GM23338 (cell line): ENCODE measurements around the gene SPNS1. TPM values are rescaled to one million over a fixed set of nuclear protein-coding genes. Genes with fewer than 3 reads are reported as not detected.

Experiments
- ATAC-seq: fragments of 200-7000 bp; cut with Tn5 transposase; 3 replicates; pipeline ENCODE4 v1.9.1; 2020
- DNase-seq: peaks from one replicate; pipeline ENCODE4 v3.0.0-alpha.2; 2015; ENCODE audit warnings: low spot score
- H2AFZ ChIP-seq: fragments of 200-600 bp; sonication (generic); 2 replicates; pipeline ENCODE4 v1.8.0; 2016; ENCODE audit warnings: antibody characterized with exemption, mild to moderate bottlenecking, moderate library complexity
- H3F3A ChIP-seq: fragments of 200-600 bp; sonication (generic); replicated peaks from 2 replicates; pipeline ENCODE4 v1.8.0; 2017; ENCODE audit warnings: antibody characterized with exemption, mixed run types, low read depth
- H3K27ac ChIP-seq: fragments of 200-600 bp; sonication (generic); 2 replicates; pipeline ENCODE4 v1.6.1; 2016; ENCODE audit warnings: low read depth
- H3K27me3 ChIP-seq: fragments of 200-600 bp; sonication (generic); 2 replicates; pipeline ENCODE4 v1.8.0; 2016; ENCODE audit warnings: mild to moderate bottlenecking, mixed run types, moderate library complexity; ENCODE audit not compliant: insufficient read depth
- H3K36me3 ChIP-seq: fragments of 200-600 bp; sonication (generic); 2 replicates; pipeline ENCODE4 v1.8.0; 2016; ENCODE audit warnings: mild to moderate bottlenecking; ENCODE audit not compliant: insufficient read depth
- H3K4me1 ChIP-seq: fragments of 200-600 bp; sonication (generic); 2 replicates; pipeline ENCODE4 v1.8.0; 2016; ENCODE audit warnings: mild to moderate bottlenecking, moderate library complexity; ENCODE audit not compliant: insufficient read depth
- H3K4me2 ChIP-seq: fragments of 200-600 bp; sonication (generic); 2 replicates; pipeline ENCODE4 v1.7.1; 2017; ENCODE audit warnings: mixed run types
- H3K4me3 ChIP-seq: fragments of 200-600 bp; sonication (generic); 2 replicates; pipeline ENCODE4 v1.6.1; 2016; ENCODE audit warnings: mixed run types
- H3K79me2 ChIP-seq: fragments of 200-600 bp; sonication (generic); replicated peaks from 2 replicates; pipeline ENCODE4 v1.8.0; 2017; ENCODE audit warnings: mild to moderate bottlenecking; ENCODE audit not compliant: insufficient read depth
- H3K9me2 ChIP-seq: fragments of 200-600 bp; sonication (generic); 2 replicates; pipeline ENCODE4 v1.8.0; 2017; ENCODE audit not compliant: insufficient read depth
- H4K20me1 ChIP-seq: fragments of 200-600 bp; sonication (generic); replicated peaks from 2 replicates; pipeline ENCODE4 v1.8.0; 2017; ENCODE audit warnings: mild to moderate bottlenecking; ENCODE audit not compliant: insufficient read depth
- H3K27ac Mint-ChIP-seq: 2 replicates; pipeline ENCODE4 v1.8.0; 2020; ENCODE audit warnings: inconsistent platforms, mild to moderate bottlenecking, moderate library complexity, mixed read lengths
- H3K27me3 Mint-ChIP-seq: 3 replicates; pipeline ENCODE4 v1.8.0; 2022; ENCODE audit warnings: low read depth, mild to moderate bottlenecking, moderate library complexity, mixed read lengths, inconsistent platforms; ENCODE audit not compliant: insufficient read depth, poor library complexity
- H3K36me3 Mint-ChIP-seq: 3 replicates; pipeline ENCODE4 v1.8.0; 2021; ENCODE audit warnings: low read depth, mild to moderate bottlenecking, inconsistent platforms, moderate library complexity, mixed read lengths
- H3K4me1 Mint-ChIP-seq: 3 replicates; pipeline ENCODE4 v1.8.0; 2020; ENCODE audit warnings: mild to moderate bottlenecking, inconsistent platforms, mixed read lengths
- H3K4me3 Mint-ChIP-seq: 3 replicates; pipeline ENCODE4 v1.8.0; 2021; ENCODE audit warnings: moderate library complexity, mild to moderate bottlenecking, inconsistent platforms, mixed read lengths
- H3K9me3 Mint-ChIP-seq: 3 replicates; pipeline ENCODE4 v1.8.0; 2020; ENCODE audit warnings: moderate library complexity, mild to moderate bottlenecking, inconsistent platforms, mixed read lengths
- CREB1 ChIP-seq: fragments of 250-450 bp; sonication (Bioruptor Pico); IDR thresholded peaks from 2 replicates; pipeline ENCODE4 v1.5.0; 2020; ENCODE audit warnings: low read depth, mild to moderate bottlenecking, moderate library complexity
- EZH2 ChIP-seq: fragments of 200-600 bp; sonication (generic); IDR thresholded peaks from one replicate; pipeline ENCODE4 v1.8.0; 2017; ENCODE audit warnings: antibody characterized with exemption, mild to moderate bottlenecking, low read depth; ENCODE audit not compliant: unreplicated experiment
- EZH2phosphoT487 ChIP-seq: fragments of 200-600 bp; sonication (generic); IDR thresholded peaks from one replicate; pipeline ENCODE4 v1.8.1; 2018; ENCODE audit warnings: antibody characterized with exemption; ENCODE audit not compliant: unreplicated experiment
- JUNB ChIP-seq: IDR thresholded peaks from one replicate; pipeline ENCODE4 v1.6.1; 2016; ENCODE audit warnings: antibody characterized with exemption; ENCODE audit not compliant: unreplicated experiment
- REST ChIP-seq: IDR thresholded peaks from one replicate; pipeline ENCODE4 v1.6.1; 2018; ENCODE audit warnings: antibody characterized with exemption; ENCODE audit not compliant: unreplicated experiment
- STAT1 ChIP-seq: IDR thresholded peaks from one replicate; pipeline ENCODE4 v1.6.1; 2016; ENCODE audit warnings: antibody characterized with exemption; ENCODE audit not compliant: unreplicated experiment
- ZNF114 ChIP-seq: fragments of 250-450 bp; sonication (Bioruptor Pico); IDR thresholded peaks from 2 replicates; pipeline ENCODE4 v1.5.0; 2020; ENCODE audit warnings: mild to moderate bottlenecking, moderate library complexity
- ZNF331 ChIP-seq: fragments of 250-450 bp; sonication (Bioruptor Pico); IDR thresholded peaks from 2 replicates; pipeline ENCODE4 v1.5.0; 2020; ENCODE audit warnings: low read depth, mild to moderate bottlenecking, moderate library complexity
- polyA plus RNA-seq: library from polyadenylated mRNA; unstranded; fragments of >200 nt; fragmentation: Nextera tagmentation; extraction: Ambion mirVana; gene quantifications from 2 replicates; pipeline ENCODE4 v1.2.1, GENCODE V29; 2016
- total RNA-seq: library from RNA; depleted of rRNA; stranded (reverse); fragments of >200 nt; shearing (Covaris generic); gene quantifications from 2 replicates; pipeline ENCODE4 v1.2.3, GENCODE V29; 2014
- TF ChIP-seq, protein P1 (sequence below), 2 experiments: fragments of 200-600 bp in 1 of 2; sonication (generic) in 1 of 2; conservative IDR thresholded peaks; 2 replicates each; pipeline versions ENCODE4 v1.5.1 to v1.6.1; 2016 to 2017; ENCODE audit warnings: antibody characterized with exemption in 2 of 2, low read depth in 2 of 2, mild to moderate bottlenecking in 2 of 2, moderate library complexity in 1 of 2

Gene SPNS1
- total and polyA plus RNA-seq, 2 experiments from 2014 or later = 37.2 to 48.5 TPM

- no peak for TF ChIP-seq REST
- TF ChIP-seq ZNF331 = no peak
- TF ChIP-seq, protein P1, sequence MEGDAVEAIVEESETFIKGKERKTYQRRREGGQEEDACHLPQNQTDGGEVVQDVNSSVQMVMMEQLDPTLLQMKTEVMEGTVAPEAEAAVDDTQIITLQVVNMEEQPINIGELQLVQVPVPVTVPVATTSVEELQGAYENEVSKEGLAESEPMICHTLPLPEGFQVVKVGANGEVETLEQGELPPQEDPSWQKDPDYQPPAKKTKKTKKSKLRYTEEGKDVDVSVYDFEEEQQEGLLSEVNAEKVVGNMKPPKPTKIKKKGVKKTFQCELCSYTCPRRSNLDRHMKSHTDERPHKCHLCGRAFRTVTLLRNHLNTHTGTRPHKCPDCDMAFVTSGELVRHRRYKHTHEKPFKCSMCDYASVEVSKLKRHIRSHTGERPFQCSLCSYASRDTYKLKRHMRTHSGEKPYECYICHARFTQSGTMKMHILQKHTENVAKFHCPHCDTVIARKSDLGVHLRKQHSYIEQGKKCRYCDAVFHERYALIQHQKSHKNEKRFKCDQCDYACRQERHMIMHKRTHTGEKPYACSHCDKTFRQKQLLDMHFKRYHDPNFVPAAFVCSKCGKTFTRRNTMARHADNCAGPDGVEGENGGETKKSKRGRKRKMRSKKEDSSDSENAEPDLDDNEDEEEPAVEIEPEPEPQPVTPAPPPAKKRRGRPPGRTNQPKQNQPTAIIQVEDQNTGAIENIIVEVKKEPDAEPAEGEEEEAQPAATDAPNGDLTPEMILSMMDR (conservative IDR thresholded peaks at IDR 0.05; ENCODE audit: low read depth in 2 of 2) = no peak
- no peak for TF ChIP-seq EZH2
- no peak for TF ChIP-seq JUNB
Measured at GRCh38 chr16:28983644-28984043, 9.1 kb downstream of the SPNS1 start (continued).

DNA sequence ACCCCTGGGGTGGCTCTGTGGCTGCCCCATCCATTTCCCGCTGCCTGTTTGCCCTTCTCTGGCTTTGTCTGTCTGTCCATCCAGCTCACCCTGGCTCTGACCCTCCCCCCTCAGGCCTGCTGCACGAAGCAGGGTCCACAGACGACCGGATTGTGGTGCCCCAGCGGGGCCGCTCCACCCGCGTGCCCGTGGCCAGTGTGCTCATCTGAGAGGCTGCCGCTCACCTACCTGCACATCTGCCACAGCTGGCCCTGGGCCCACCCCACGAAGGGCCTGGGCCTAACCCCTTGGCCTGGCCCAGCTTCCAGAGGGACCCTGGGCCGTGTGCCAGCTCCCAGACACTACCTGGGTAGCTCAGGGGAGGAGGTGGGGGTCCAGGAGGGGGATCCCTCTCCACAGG is 9.5 kb downstream of the SPNS1 start:
- Histone ChIP-seq H3F3A (no peaks in the 10 kb centered on the region), H2AFZ (no peak overlapping the region), H3K27ac (no peak overlapping the region), H3K4me2 (no peak overlapping the region), H3K4me1 (no peaks in the 10 kb centered on the region), H3K27me3 (no peaks in the 10 kb centered on the region), H3K79me2 (no peaks in the 10 kb centered on the region), H3K9me2 (no peaks in the 10 kb centered on the region), H4K20me1 (no peaks in the 10 kb centered on the region), H3K36me3 (0 out of 2 replicates have a peak, but pooled peaks cover 4% of the 10 kb centered on the region), H3K4me3 (no peak overlapping the region)
- Mint-ChIP-seq H3K36me3 (peaks cover 46% of the 10 kb centered on the region), H3K9me3 (peaks cover 5% of the 10 kb centered on the region), H3K4me3 (no peak overlapping the region), H3K27ac (no peak overlapping the region), H3K27me3 (peaks cover 15% of the 10 kb centered on the region), H3K4me1 (no peaks in the 10 kb centered on the region)
- ATAC-seq (no peak), DNase-seq (no peak)
- no peak for TF ChIP-seq REST
- TF ChIP-seq CREB1 (CRISPR knock-in tag) = no peak
- TF ChIP-seq EZH2phosphoT487 = no peak
- no peak for TF ChIP-seq ZNF114 (CRISPR knock-in tag)
- TF ChIP-seq, protein P1 (conservative IDR thresholded peaks at IDR 0.05; ENCODE audit: low read depth in 2 of 2) = no peak
- no peak for TF ChIP-seq EZH2
- TF ChIP-seq STAT1 = no peak
